DLD1 (cell line): ENCODE results near the gene ALDH9A1.
"Not testable (repeated sequence)": the region's sequence is repeated elsewhere in the genome, so short reads cannot be mapped to it uniquely, and the experiment has no call there.

ENCODE experiments used
- in situ Hi-C: cut with HindIII; loops from 2 replicates; pipeline ENCODE4 v1.10.0; 2017; ENCODE audit warnings: low sequenced_read_pairs

ALDH9A1 gene

GRCh38 chr1:165647970-165648369, 50.4 kb downstream of the ALDH9A1 start:
- in situ Hi-C loops, result no loop called here

- in situ Hi-C loops, result no loop called here
Observed at GRCh38 chr1:165647517-165647916, 50.8 kb downstream of the ALDH9A1 start.

GRCh38 chr1:165645654-165646366, 52.6 kb downstream of the ALDH9A1 start:
- in situ Hi-C loops, result no loop called here

- in situ Hi-C loops, result no loop called here
Observed at GRCh38 chr1:165644064-165644735, 54.2 kb downstream of the ALDH9A1 start.

GRCh38 chr1:165641231-165641987, 57.0 kb downstream of the ALDH9A1 start:
- in situ Hi-C loops, result no loop called here

- in situ Hi-C loops, result no loop called here
Observed at GRCh38 chr1:165639821-165640623, 58.3 kb downstream of the ALDH9A1 start.

GRCh38 chr1:165638211-165638610, 60.2 kb downstream of the ALDH9A1 start:
- in situ Hi-C loops, result not testable (repeated sequence)

- in situ Hi-C loops, result no loop called here
Observed at GRCh38 chr1:165637427-165637826, 60.9 kb downstream of the ALDH9A1 start.

- in situ Hi-C loops, result no loop called here
Observed at GRCh38 chr1:165635823-165636222, 62.5 kb downstream of the ALDH9A1 start.

GRCh38 chr1:165635329-165635728, 63.0 kb downstream of the ALDH9A1 start:
- in situ Hi-C loops, result no loop called here

- in situ Hi-C loops, result no loop called here
Observed at GRCh38 chr1:165634154-165634921, 64.0 kb downstream of the ALDH9A1 start.

GRCh38 chr1:165633614-165634013, 64.7 kb downstream of the ALDH9A1 start:
- in situ Hi-C loops, result no loop called here

- in situ Hi-C loops, result no loop called here
Observed at GRCh38 chr1:165632491-165632890, 65.9 kb downstream of the ALDH9A1 start.

GRCh38 chr1:165632152-165632469, 66.3 kb downstream of the ALDH9A1 start:
- in situ Hi-C loops, result no loop called here

- in situ Hi-C loops, result no loop called here
Observed at GRCh38 chr1:165631342-165632151, 66.8 kb downstream of the ALDH9A1 start.

GRCh38 chr1:165630629-165631341, 67.6 kb downstream of the ALDH9A1 start, which contains the start of gene MGST3:
Gene MGST3, plus strand, starts transcription at chr1:165631234. Its CDS starts 18,614 bp downstream, at chr1:165649848.
- in situ Hi-C loops, result no loop called here

- in situ Hi-C loops, result no loop called here
Observed at GRCh38 chr1:165629848-165630628, 68.3 kb downstream of the ALDH9A1 start.

GRCh38 chr1:165629151-165629550, 69.2 kb downstream of the ALDH9A1 start:
- in situ Hi-C loops, result no loop called here
